Retinal pigment epithelial cell (primary cell): ENCODE results near the gene CEP295NL.

Source experiments
- DNase-seq: peaks from one replicate; pipeline ENCODE4 v3.0.0-alpha.2; 2010; ENCODE audit warnings: low read depth
- H3K4me3 ChIP-seq: 2 replicates; pipeline ENCODE4 v1.5.1; 2011; ENCODE audit warnings: mild to moderate bottlenecking, low read length, control low read depth, moderate library complexity
- TF ChIP-seq, protein P1 (sequence below): conservative IDR thresholded peaks from 2 replicates; pipeline ENCODE4 v1.5.1; 2011; ENCODE audit warnings: low read depth, low read length, control low read depth, inconsistent platforms

The CEP295NL gene

DNA sequence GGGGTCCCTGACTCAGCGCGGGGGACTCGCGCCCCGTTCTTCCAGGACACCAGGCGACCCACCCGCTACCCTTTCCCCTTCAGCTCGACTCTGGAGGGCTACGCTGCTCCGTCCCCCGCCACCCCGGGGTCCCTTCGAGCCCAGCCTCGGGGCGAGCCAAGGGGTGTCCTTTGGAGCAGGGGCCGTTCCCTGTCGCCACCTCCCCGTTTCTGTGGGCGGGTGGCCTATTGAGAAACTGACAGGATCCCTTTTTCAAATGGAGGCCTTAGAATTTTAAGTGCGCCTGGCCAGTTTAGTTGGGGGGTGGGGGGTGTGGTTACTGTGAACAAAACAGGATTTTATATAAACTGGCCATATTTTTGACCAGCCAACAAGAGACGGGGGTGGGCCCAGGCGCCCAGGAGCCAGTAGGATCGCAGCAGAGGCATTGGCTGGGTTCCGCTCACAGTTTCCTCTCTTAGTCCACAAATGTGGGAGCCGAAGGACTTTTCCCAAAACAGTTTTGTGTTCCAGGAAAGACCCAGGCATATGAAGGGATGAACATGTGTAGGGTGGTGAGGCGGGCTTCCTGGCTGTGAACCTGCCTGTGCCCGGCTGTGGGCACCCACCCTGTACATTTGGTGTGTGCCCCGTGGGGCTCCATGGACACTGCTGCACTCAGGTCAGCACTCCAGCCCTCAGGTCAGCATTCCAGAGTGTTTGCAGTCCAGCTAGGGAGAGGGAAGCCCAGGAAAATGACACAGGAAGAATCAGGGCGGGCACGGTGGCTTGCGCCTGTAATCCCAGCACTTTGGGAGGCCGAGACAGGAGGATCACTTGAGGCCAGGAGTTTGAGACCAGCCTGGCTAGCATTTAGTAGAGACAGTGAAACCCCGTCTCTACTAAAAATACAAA, 22.9 kb upstream of the CEP295NL start:
- peak overlapping the region; percentile 56 for H3K4me3 ChIP-seq
- DNase-seq: no peak
- TF ChIP-seq, protein P1, sequence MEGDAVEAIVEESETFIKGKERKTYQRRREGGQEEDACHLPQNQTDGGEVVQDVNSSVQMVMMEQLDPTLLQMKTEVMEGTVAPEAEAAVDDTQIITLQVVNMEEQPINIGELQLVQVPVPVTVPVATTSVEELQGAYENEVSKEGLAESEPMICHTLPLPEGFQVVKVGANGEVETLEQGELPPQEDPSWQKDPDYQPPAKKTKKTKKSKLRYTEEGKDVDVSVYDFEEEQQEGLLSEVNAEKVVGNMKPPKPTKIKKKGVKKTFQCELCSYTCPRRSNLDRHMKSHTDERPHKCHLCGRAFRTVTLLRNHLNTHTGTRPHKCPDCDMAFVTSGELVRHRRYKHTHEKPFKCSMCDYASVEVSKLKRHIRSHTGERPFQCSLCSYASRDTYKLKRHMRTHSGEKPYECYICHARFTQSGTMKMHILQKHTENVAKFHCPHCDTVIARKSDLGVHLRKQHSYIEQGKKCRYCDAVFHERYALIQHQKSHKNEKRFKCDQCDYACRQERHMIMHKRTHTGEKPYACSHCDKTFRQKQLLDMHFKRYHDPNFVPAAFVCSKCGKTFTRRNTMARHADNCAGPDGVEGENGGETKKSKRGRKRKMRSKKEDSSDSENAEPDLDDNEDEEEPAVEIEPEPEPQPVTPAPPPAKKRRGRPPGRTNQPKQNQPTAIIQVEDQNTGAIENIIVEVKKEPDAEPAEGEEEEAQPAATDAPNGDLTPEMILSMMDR: no peak

DNA sequence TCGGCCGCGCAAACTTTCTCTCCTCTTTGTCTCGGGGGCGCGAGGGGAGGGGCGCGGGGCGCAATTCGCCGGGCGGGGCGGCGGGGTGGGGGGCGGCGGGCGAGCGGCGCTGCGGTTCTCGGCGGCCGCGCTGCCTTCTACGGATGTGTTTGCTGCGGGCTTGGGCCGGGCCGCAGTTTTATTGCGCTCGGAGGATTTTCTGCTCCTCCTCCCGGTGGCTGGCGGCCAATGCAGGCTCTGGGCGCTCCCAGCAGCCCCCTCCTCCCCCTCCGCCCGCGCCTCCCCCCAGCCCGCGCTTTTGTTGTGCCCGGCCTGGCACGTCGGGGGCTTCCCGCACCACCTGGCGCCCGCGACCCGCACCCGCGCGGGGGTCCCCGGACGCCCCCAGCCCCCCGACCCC, 22.2 kb upstream of the CEP295NL start, which contains the start of gene TIMP2:
TSS of gene TIMP2 (minus strand) at position 154 of the 400 bp plus-strand sequence. CDS start 299 bp downstream, outside the sequence.
- peak within 1 kb of the TSS; percentile 82 for H3K4me3 ChIP-seq
- DNase-seq: no peak
- TF ChIP-seq, protein P1: peak; percentile 22

DNA sequence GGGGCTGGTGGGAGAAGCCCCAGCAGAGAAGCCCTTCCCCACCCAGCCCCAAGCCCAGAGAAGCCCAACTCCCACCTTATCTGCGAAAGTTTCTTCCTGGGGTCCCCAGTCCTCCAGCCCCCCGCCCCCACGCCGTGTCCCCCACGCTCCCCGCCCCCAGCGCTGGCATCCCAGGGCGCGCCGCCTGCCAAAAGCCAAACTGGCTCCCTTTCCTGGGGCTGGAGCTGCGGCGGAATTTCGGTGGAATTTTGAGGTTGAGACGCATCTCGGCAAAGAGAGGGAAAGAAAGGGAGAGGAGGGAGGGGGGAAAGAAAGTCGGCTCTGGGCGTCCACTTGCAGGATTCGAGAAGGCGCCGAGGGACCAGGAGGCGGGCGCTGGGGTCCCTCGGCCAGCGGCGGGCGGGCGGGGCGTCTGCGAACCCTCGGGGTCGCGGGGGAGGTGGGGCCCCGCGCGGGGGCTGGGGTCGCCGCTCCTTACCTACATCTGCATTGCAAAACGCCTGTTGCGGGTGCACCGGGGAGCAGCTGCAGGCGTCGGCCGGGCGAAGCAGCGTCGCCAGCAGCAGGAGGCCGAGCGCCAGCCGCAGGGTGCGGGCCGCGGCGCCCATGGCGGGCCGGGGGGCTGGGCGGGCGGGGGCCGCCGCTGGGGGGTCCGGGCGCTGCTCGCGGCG, 21.6 kb upstream of the CEP295NL start:
- TF ChIP-seq, protein P1: no peak
- peak overlapping the region; percentile 82 for H3K4me3 ChIP-seq
- no peak for DNase-seq

DNA sequence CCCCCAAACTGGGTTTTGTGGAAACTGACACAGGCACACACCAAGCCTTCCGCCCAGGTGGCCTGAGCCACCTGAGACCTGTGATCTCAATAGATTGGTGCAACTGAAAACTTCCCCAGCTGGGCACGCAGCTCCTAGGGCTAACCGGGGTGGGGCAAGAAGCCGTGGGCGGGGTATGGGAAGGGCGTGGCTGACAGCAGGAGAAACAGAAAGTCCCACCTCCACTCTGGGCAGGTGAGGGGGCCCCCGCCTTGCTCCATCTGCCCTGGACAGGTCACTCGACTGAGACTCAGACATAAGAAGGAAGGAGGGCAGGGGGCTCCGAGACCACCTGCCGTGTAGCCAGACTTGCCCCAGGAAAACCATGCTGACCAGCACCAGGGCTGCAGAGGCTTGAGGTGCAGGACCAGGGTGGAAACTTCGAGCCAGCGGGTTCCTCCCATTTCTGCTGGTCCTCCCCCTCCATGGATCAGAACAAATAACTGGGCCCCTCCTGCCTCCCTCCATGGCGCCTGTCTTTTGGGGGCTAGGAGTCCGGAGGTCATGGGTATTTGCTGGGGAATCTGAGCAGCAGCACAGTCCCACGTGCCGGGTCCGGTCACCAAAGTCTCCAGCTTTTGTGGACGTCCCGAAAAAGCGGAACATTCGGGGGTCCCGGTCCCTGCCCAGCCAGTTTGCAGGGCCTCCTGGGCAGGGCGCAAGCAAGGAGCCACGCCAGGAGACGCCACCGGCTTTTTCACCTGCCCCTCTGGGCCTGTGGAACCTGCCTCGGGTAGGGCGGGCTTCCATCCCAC, 20.9 kb upstream of the CEP295NL start:
- peak overlapping the region; percentile 82 for H3K4me3 ChIP-seq
- TF ChIP-seq, protein P1: no peak
- DNase-seq: no peak

DNA sequence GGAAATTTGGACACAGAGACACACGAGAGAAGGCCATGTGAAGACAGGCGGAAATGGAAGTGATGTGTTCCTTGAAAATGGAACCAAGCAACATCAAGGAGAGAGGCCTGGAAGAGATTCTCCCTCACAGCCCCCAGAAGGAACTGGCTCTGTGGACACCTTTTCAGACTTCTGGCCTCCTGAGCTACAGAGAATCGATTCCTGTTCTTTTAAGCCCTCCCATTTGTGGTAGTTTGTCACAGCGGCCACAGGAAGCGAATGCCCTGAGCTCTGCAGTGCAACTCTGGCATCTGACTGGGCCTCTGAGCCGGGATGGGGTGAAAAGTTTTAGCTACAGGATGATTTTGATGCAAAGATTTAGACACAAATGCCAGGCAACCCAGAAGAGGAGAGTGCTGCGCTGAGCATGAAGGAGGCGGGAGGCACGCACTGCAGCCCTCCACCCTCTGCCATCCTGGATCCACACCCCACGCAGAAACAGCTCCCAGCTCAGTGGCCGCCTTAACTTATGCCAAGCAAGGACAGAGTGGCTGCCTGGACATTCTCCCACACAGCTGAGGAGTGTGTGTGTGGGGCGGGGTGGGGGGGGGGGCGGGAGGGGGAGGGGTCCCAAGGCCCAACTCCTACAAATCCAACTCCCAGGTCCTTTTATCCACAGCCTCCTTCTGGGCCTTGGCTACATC, 20.0 kb upstream of the CEP295NL start:
- TF ChIP-seq, protein P1: no peak
- H3K4me3 ChIP-seq: peak overlapping the region; percentile 82
- DNase-seq: no peak

DNA sequence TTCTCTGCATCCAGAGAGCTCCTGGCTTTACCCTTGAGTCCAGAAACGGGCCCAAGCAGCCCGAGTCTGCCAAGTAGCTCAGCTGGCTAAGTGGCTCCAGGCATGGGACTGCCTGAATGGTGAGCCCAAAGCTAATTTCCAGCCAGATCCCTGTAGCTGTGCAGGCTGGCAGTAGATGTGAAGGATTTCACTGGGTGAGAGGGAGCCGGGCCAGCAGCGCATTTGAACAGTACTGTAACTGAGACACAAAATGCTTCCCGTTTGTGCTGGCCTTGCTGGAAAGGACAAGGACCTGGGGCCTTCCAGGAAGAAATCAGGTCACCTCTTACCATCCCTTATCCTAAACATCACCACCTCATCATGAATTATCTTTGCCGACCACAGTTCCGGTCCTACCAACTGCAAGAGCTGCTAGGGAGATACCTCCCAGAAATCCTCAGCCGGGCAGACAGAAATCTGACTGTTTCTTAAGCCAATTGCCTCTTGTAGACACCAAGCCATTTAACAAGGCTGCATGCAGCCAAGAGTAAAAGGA, 18.5 kb upstream of the CEP295NL start:
- no peak for DNase-seq
- peak overlapping the region; percentile 9 for H3K4me3 ChIP-seq
- TF ChIP-seq, protein P1: no peak
